ENCODE data around the gene ZBTB7C. TPM values are rescaled to one million over a fixed set of nuclear protein-coding genes. Genes with fewer than 3 reads are reported as not detected.

The ZBTB7C gene
- total and polyA plus RNA-seq, 2 of the 8 experiments (the other 6 are each of a cell fraction or from before 2014, with no cell fraction given): 0.15 to 0.45 TPM

GRCh38 chr18:48138210-48138609 lies 271.0 kb downstream of the ZBTB7C start:
- Histone ChIP-seq H4K20me1 (replicated peaks in 1 of 2; ENCODE audit: control insufficient read depth in 1 of 2, insufficient read depth in 2 of 2, low read length in 2 of 2) (no peaks in the 10 kb centered on the region), H3K56ac (replicated peaks; ENCODE audit: insufficient read length, low read depth, low read length) (no peak overlapping the region), H2BK20ac (ENCODE audit: low read length) (no peak overlapping the region), H3K79me2 (ENCODE audit: control insufficient read depth in 1 of 2, insufficient read depth in 2 of 2, low read length in 2 of 2) (no peaks in the 10 kb centered on the region), H3K27me3 (replicated peaks in 1 of 4; ENCODE audit: control insufficient read depth in 3 of 4, extremely low read depth in 1 of 4, insufficient read depth in 3 of 4, low read length in 3 of 4) (peaks cover 11 to 53% (median 40%) of the 10 kb centered on the region in 4 experiments), H3K9me3 (ENCODE audit: insufficient read depth in 2 of 2, low read depth in 1 of 2, low read length in 1 of 2) (no peaks in the 10 kb centered on the region), H3K4me3 (ENCODE audit: extremely low read depth in 1 of 4, insufficient read depth in 2 of 4, low read depth in 3 of 4, low read length in 4 of 4) (no peak overlapping the region), H4K5ac (ENCODE audit: insufficient read length, low read depth, low read length) (no peak overlapping the region), H3K23me2 (ENCODE audit: low read depth, low read length) (peaks cover 12% of the 10 kb centered on the region; the same call in 1 of the 2 replicates), H2BK120ac (replicated peaks; ENCODE audit: low read depth, low read length) (no peak overlapping the region), H3K9ac (replicated peaks in 1 of 4; ENCODE audit: extremely low read depth in 1 of 4, low read depth in 3 of 4, low read length in 3 of 4) (no peak overlapping the region), H3K4me1 (replicated peaks in 1 of 4; ENCODE audit: control insufficient read depth in 3 of 4, insufficient read depth in 4 of 4, low read length in 3 of 4) (peaks cover 9 to 27% (median 20%) of the 10 kb centered on the region in 4 experiments), H2BK15ac (ENCODE audit: low read length) (no peak overlapping the region), H3K18ac (ENCODE audit: extremely low read depth, low read length) (no peak overlapping the region), H3K14ac (ENCODE audit: insufficient read length) (no peak overlapping the region), H3K4ac (replicated peaks; ENCODE audit: insufficient read length, low read depth, low read length) (no peak overlapping the region), H4K91ac (replicated peaks; ENCODE audit: insufficient read length, low read length) (no peak overlapping the region), H3K4me2 (ENCODE audit: insufficient read depth in 1 of 2, low read depth in 2 of 2, low read length in 2 of 2) (peak overlapping the region; percentile 40 to 72; a peak in 2 of 4 replicates), H3K79me1 (ENCODE audit: low read depth, low read length) (no peaks in the 10 kb centered on the region), H3K36me3 (ENCODE audit: control insufficient read depth in 2 of 4, insufficient read depth in 4 of 4, low read length in 3 of 4) (no peaks in the 10 kb centered on the region; a peak in 1 of 8 replicates), H2AFZ (ENCODE audit: low read length) (no peak overlapping the region), H4K8ac (ENCODE audit: extremely low read depth, insufficient read depth, low read length) (no peak overlapping the region), H2BK12ac (ENCODE audit: low read depth, low read length) (no peak overlapping the region; the same call in 1 of the 2 replicates), H3K23ac (ENCODE audit: insufficient read length) (no peak overlapping the region), H3K27ac (ENCODE audit: low read depth, low read length) (no peak overlapping the region), H2BK5ac (ENCODE audit: low read depth, low read length) (no peak overlapping the region), H2AK5ac (ENCODE audit: low read depth, low read length) (no peak overlapping the region)
- CTCF ChIA-PET (ENCODE audit: partially characterized antibody): interaction anchor here (1.1 to 2.7 kb wide), 3 partner anchors 101 to 112 kb away, joined by 3 to 13 read pairs (median 5); no protein-coding TSS in a partner anchor
- DNase-seq (ENCODE audit: low read depth in 1 of 2, low spot score in 2 of 2) (no peak), FAIRE-seq (no peak)
- TF ChIP-seq PHF8 (conservative IDR thresholded peaks at IDR 0.05; ENCODE audit: low read depth, low read length) (no peak), SP1 (IDR thresholded peaks at IDR 0.05; ENCODE audit: low read depth, low read length) (no peak), GTF2F1 (IDR thresholded peaks at IDR 0.05; ENCODE audit: borderline replicate concordance, low read depth, low read length) (no peak), KDM4A (IDR thresholded peaks at IDR 0.05; ENCODE audit: low read depth, low read length, severe bottlenecking) (no peak), JUN (IDR thresholded peaks at IDR 0.05; ENCODE audit: low read depth, low read length) (no peak), RBBP5 (IDR thresholded peaks at IDR 0.05; ENCODE audit: borderline replicate concordance, low read depth, low read length) (no peak), SIN3A (conservative IDR thresholded peaks at IDR 0.05 in 1 of 2, IDR thresholded peaks at IDR 0.05 in 1 of 2; ENCODE audit: low read depth in 1 of 2, low read length in 2 of 2) (no peak), KDM5A (IDR thresholded peaks at IDR 0.05; ENCODE audit: low read length) (no peak), GABPA (IDR thresholded peaks at IDR 0.05; ENCODE audit: borderline replicate concordance, insufficient read depth, low read length) (no peak)
- POLR2A ChIA-PET (ENCODE audit: partially characterized antibody): no interaction called here
- 20% methylated on average over 4 of the region's 4 CpGs; no CpG with 5 or more reads in 1 of the 2 experiments for WGBS, 2 experiments (ENCODE audit: extremely low coverage in 1 of 2, insufficient coverage in 1 of 2, insufficient read length in 1 of 2, insufficient replicate concordance in 2 of 2, low coverage in 1 of 2, low lambda C conversion rate in 2 of 2, missing lambda C conversion rate in 1 of 2)
